Measurements from ENCODE around the gene TNS3.

TNS3 gene

GRCh38 chr7:47565640-47566250, 16.2 kb downstream of the TNS3 start:
- no peak for DNase-seq (ENCODE audit: low read depth in 2 of 2)

- DNase-seq (ENCODE audit: low read depth in 2 of 2), result no peak
Observed at GRCh38 chr7:47563521-47563920, 18.4 kb downstream of the TNS3 start.

DNA sequence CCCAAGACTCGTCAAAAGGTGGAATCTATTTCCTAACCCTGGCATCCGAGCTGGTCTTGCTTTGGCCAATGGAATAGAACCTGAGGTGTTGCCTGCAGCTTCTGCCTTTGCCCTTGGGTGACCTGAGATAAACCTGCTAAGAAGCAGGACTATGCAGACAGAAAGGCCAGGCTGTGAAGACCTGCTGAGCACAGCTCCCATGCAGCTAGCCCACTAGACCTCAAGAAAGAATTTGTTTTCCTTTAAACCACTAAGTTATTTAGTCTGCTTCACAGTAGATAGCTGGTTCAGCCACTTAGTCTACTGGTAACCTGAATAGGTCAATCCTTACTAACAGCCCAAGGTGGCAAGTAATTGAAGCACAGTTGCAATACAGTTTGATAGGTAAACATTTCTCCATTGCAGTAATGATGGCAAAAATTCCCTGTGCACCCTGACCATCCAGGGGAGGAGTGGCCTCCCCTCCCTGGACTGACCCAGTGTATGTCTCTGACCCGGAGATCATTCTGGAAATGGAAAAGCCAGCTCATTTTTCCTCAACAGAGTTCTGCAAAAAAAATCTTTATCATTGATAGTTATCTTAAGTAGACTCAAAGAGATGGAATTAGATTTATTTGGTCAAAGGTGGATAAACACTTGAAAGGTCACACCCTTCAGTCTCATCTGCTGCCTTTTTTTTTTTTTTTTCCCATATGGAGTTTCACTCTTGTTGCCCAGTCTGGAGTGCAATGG, 20.0 kb downstream of the TNS3 start:
- DNase-seq (ENCODE audit: low read depth in 2 of 2), result no peak

DNA sequence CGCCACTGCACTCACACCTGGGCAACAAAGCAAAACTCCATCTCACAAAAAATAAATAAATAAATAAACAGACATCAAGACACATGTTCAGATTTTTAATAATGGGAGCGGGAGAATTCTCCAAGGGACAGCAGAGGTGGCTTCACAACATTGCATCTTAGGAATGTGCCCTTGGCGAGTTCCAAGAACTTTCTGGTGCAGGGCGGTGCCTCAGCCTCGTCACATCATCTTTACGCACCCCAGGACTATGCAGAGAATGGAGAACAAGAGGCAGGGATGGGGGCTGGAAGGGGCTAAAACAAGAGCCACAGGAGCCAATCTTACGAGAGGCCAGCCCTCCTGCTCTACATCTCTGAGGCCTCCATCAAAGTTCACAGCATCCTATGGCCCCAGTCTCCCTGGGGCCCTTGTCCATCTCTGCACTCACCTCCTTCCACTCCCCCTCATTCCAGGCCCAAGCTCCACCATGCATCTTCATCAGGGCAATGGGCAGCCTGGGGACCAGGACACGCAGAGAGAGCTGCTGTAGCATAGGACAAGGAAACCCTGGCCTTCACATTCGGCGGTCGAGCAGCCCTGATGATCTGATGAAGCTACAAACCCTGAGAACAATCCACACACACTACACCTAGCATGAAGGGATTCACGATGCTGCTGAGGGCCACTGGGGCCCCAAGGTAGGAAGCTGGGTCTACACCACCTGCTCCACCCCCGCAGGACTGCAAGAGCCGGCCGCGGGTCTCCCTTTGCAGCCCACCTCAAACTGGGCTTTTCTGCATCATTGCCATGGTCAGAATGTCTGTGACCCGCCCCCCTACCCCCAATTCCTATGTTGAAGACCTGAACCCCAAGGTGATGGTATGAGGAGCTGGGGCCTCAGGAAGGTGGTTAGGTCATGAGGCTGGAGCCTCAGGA, 22.3 kb downstream of the TNS3 start:
- no peak for DNase-seq (ENCODE audit: low read depth in 2 of 2)

GRCh38 chr7:47557694-47558670, 23.9 kb downstream of the TNS3 start:
- no peak for DNase-seq (ENCODE audit: low read depth in 2 of 2)

DNA sequence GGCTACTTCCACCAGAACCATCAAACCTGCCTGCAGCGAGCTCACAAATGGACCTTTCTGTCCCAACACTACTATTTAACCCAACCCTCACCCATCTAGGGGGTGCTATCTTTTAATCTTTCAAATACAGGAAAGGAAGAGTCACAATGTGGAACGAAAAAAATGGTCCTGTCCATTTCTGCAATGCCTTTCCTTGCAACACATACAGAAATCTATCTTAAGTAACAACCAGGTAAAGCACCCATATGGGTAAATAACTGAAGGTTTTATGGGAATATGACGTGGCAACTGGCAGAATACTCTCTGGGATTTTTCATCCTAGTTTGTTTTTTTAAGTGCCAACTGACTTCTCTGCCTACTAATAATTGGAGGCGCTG, 24.6 kb downstream of the TNS3 start:
- no peak for DNase-seq (ENCODE audit: low read depth in 2 of 2)

GRCh38 chr7:47556511-47557180, 25.3 kb downstream of the TNS3 start:
- DNase-seq (ENCODE audit: low read depth in 2 of 2), result no peak

DNA sequence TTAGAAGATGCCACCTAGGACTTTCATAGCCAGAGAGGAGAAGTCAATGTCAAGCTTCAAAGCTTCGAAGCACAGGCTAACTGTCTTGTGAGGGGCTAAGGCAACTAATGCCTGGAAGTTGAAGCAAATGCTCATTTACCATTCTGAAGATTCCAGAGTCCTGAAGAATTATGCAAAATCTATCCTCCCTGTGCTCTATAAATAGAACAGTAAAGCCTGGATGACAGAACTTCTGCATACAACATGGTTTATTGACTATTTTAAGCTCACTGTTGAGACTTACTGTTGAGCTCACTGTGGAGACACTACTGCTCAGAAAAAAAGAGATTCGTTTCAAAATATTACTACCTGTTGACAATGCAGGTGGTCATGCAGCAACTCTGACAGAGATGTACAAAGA, 28.6 kb downstream of the TNS3 start:
- no peak for DNase-seq (ENCODE audit: low read depth in 2 of 2)

GRCh38 chr7:47552621-47553020, 29.3 kb downstream of the TNS3 start:
- no peak for DNase-seq (ENCODE audit: low read depth in 2 of 2)

- DNase-seq (ENCODE audit: low read depth in 2 of 2), result no peak
Observed at GRCh38 chr7:47551668-47552440, 30.1 kb downstream of the TNS3 start.

DNA sequence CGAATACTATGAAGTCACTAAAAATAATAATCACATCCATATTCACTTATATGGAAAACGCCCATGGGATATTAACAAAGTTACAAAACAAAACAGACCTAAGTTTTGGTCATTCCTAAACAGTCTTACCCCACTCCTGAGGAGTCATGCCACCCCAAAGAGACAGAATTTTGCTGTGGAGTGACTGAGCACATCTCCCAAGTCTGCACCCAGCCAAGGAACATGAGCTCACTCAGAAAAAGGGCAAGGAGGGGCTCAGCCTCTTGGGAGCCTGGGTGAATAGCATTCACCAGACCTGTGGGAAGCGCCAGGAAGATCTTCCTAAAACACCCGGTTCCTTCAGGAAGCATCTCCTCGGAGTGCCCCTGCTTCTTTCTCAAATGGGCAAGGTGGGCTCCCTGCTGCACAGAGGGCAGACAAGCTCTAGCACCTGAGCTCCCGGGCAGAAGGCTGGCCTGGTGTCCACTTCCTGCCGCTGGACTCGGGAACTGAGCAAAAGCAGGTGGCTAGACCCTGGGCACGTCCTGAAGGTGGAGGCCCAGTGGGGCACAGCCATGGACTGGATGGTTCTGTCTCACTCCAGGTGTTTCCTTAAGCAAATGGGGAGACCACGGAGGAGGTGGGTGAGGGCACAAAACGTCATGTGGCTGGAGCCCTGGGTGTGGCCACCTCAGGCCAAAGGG, 31.0 kb downstream of the TNS3 start:
- DNase-seq (ENCODE audit: low read depth in 2 of 2), result no peak

GRCh38 chr7:47549916-47550315, 32.0 kb downstream of the TNS3 start:
- DNase-seq (ENCODE audit: low read depth in 2 of 2), result no peak

DNA sequence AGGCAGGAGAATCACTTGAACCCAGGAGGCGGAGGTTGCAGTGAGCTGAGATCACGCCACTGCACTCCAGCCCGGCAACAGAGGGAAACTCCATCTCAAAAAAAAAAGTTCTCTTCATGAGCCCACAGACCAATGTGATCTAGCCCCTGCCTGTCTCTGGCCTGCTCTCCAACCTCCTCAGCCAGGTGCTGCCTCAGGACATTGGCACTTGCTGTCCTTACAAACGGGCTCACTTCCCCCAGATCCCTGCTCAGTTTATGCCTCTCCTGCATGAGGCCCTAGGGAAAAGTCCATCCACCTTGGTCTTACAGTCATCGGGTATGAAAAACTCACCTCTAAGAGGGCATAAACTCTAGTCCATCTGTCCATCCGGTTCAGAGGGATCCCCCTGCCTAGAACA, 32.5 kb downstream of the TNS3 start:
- no peak for DNase-seq (ENCODE audit: low read depth in 2 of 2)

- no peak for DNase-seq (ENCODE audit: low read depth in 2 of 2)
Observed at GRCh38 chr7:47548546-47548945, 33.4 kb downstream of the TNS3 start.

DNA sequence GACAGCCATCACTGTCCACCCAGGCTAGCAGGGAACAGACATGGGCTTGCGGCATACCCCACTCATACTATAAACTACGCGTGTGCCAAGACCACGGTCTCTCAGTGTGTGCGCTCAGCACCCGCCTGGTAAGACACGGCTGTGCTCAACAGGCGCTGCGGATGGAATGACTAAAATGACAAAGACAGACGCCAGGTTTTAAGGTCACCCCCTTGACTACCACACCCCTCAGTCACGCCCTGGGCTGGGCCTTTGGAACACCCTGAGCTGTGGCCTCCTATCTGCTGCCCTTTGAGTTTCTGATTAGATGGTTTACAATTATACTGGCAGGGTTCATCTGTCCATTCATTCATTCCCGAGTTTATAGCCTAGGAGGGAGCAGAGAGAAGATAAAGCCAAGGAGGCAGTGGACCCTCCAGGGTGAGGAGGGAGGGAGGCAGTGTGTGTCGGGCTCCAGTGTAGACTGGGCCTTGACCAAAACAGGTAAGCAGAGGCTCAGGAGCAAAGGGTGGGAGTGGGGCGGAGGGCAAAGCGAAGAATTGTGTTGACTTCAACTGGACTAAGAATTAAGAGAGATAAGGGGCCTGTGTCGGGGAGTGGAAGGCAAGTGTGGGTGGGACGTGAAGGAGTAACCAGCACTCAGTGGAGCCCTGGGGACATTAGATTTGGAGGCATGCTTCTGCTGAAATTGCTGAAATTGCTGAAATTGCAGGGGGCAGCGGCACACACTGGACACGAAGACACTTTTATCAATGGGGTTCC, 35.0 kb downstream of the TNS3 start:
- no peak for DNase-seq (ENCODE audit: low read depth in 2 of 2)

DNA sequence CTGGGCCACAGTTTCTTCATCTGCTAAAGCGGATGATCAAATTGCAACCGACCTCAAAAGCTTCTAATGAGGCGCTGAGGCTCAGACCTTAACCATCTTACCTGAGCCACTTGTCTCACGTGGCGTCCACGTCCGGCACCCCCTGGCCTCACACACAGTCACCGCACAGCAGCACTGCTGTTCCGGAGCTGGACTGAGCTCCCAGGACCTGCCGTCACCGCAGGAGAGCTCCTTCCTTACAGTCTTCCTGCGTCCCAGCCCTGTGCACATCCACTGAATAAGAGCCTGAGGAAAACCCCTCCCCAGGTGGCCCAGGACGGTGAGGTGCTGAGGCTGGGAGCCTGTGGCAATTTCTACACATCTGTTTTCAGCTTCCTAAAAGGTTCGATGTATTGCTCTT, 35.7 kb downstream of the TNS3 start:
- no peak for DNase-seq (ENCODE audit: low read depth in 2 of 2)

DNA sequence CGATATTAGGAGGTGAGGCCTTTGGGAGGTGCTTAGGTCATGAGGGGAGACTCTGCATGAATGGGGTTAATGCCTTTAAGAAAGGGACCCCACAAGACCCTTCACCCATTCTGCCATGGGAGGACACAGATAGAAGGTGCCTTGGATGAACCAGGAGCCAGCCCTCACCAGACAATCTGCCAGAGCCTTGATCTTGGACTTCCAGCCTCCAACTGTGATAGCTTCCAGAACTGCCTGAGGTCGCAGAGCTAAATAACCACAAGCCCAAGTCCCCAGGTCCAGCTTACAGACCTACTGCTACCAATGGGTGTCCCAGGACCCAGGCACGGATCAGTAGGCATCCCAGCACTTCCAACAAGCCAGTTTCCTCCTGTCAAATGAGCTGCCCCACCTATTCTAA, 37.5 kb downstream of the TNS3 start:
- DNase-seq (ENCODE audit: low read depth in 2 of 2), result no peak

- DNase-seq (ENCODE audit: low read depth in 2 of 2), result no peak
Observed at GRCh38 chr7:47543714-47544113, 38.2 kb downstream of the TNS3 start.

DNA sequence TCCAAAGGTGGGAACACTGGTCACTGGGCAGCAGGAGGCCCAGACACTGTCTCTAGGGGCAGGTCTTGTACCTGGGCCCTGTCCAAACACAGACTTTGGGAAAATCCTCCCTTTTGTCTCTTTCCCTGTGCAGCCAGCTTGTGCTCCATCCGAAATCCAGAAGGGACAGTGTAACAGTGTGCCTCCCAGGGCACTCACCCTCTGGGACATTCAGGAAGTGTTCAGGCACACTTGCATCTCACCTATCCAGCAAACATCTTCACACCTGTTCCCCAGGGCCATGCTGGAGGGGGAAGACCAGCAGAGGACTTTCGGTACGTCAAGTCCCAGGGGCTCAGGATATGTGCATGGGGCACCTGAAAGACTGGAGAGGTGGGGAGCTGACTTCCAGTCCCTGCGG, 38.9 kb downstream of the TNS3 start:
- no peak for DNase-seq (ENCODE audit: low read depth in 2 of 2)

Data from stimulated activated CD4-positive, alpha-beta T cell treated with anti-CD3 and anti-CD28 coated beads, Interleukin-12 subunit alpha, Interleukin-12 subunit beta, amount 100 ng/mL, for 24 hours (primary cell).